Bronchial epithelial cell (primary cell): ENCODE results near the gene FGGY. TPM values are rescaled to one million over a fixed set of nuclear protein-coding genes. Genes with fewer than 3 reads are reported as not detected.

ENCODE experiments used
- DNase-seq: peaks from one replicate; pipeline ENCODE4 v3.0.0-alpha.2; 2010; ENCODE audit warnings: low read depth
- FAIRE-seq: peaks from 2 replicates; lab custom pipeline; 2011; peaks lifted over from hg19 to GRCh38; lab: Jason Lieb, UNC
- H3K27me3 ChIP-seq: 2 replicates; pipeline ENCODE4 v1.5.1; 2011; ENCODE audit warnings: low read length; ENCODE audit not compliant: control insufficient read depth, insufficient read depth
- H3K36me3 ChIP-seq: 2 replicates; pipeline ENCODE4 v1.5.1; 2011; ENCODE audit warnings: low read length; ENCODE audit not compliant: control insufficient read depth, insufficient read depth
- H3K4me3 ChIP-seq: 2 replicates; pipeline ENCODE4 v1.5.1; 2011; ENCODE audit warnings: mild to moderate bottlenecking, low read depth, low read length, control low read depth
- total RNA-seq: library from RNA; depleted of rRNA; stranded (reverse); fragments of >200 nt; gene quantifications from 2 replicates; pipeline ENCODE4 v1.2.1, GENCODE V29; 2014
- TF ChIP-seq, protein P1 (sequence below): IDR thresholded peaks from 2 replicates; pipeline ENCODE4 v1.5.1; 2011; ENCODE audit warnings: mild to moderate bottlenecking, moderate library complexity, low read length, control low read depth, inconsistent platforms; ENCODE audit not compliant: insufficient read depth, severe bottlenecking

The FGGY gene
- total RNA-seq, 1 donor from 2014 or later = 20.0 TPM

DNA sequence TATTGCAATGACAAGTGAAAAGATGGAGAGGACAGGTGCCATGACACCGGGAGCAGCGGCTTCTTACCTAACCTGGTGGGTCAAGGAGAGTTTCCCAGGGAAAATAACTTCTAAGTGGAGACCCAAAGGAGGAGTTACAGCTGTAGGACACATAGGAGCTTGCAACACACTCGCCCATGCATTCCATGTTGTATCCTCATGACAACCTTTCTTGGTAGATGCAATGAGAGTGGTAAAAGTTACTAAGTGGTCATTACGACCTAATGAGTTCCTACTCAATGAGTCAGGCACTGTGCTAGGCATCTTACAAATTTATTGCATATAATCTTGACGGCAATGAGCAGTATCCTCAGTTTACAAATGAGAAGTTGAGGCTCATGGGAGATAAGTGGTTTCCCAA lies 398.4 kb downstream of the FGGY start:
- DNase-seq (no peak), FAIRE-seq (no peak)
- no peaks in the 10 kb centered on the region for H3K27me3 ChIP-seq
- H3K36me3 ChIP-seq = no peaks in the 10 kb centered on the region
- no peak overlapping the region for H3K4me3 ChIP-seq
- TF ChIP-seq, protein P1, sequence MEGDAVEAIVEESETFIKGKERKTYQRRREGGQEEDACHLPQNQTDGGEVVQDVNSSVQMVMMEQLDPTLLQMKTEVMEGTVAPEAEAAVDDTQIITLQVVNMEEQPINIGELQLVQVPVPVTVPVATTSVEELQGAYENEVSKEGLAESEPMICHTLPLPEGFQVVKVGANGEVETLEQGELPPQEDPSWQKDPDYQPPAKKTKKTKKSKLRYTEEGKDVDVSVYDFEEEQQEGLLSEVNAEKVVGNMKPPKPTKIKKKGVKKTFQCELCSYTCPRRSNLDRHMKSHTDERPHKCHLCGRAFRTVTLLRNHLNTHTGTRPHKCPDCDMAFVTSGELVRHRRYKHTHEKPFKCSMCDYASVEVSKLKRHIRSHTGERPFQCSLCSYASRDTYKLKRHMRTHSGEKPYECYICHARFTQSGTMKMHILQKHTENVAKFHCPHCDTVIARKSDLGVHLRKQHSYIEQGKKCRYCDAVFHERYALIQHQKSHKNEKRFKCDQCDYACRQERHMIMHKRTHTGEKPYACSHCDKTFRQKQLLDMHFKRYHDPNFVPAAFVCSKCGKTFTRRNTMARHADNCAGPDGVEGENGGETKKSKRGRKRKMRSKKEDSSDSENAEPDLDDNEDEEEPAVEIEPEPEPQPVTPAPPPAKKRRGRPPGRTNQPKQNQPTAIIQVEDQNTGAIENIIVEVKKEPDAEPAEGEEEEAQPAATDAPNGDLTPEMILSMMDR = no peak

GRCh38 chr1:59696421-59697115 lies 399.7 kb downstream of the FGGY start:
- no peak for DNase-seq
- no peak for FAIRE-seq

GRCh38 chr1:59697150-59697800 lies 400.4 kb downstream of the FGGY start:
- Histone ChIP-seq H3K27me3 (no peaks in the 10 kb centered on the region), H3K4me3 (no peak overlapping the region), H3K36me3 (no peaks in the 10 kb centered on the region)
- TF ChIP-seq, protein P1 = no peak
- no peak for FAIRE-seq
- DNase-seq = no peak

More at GRCh38 chr1:59696421-59697115, 399.7 kb downstream of the FGGY start:
- TF ChIP-seq, protein P1 = no peak
- H3K27me3 ChIP-seq = no peaks in the 10 kb centered on the region
- H3K4me3 ChIP-seq = no peak overlapping the region
- H3K36me3 ChIP-seq = no peaks in the 10 kb centered on the region

- DNase-seq = no peak
- Histone ChIP-seq H3K4me3 (no peak overlapping the region), H3K36me3 (no peaks in the 10 kb centered on the region), H3K27me3 (no peaks in the 10 kb centered on the region)
- TF ChIP-seq, protein P1 = no peak
- FAIRE-seq = no peak
Measured at GRCh38 chr1:59698386-59698785, 401.5 kb downstream of the FGGY start.

GRCh38 chr1:59699227-59699847 lies 402.4 kb downstream of the FGGY start:
- TF ChIP-seq, protein P1 = peak; percentile 73
- Histone ChIP-seq H3K36me3 (no peaks in the 10 kb centered on the region), H3K27me3 (no peaks in the 10 kb centered on the region), H3K4me3 (no peak overlapping the region)
- DNase-seq (peak; percentile 52), FAIRE-seq (no peak)
